ENCODE data around the gene LGALS8.
A peak's percentile ranks its signal among the peaks of the same experiment; 100 is the strongest.
"Not testable (repeated sequence)": the region's sequence is repeated elsewhere in the genome, so short reads cannot be mapped to it uniquely, and the experiment has no call there.

LGALS8 gene

DNA sequence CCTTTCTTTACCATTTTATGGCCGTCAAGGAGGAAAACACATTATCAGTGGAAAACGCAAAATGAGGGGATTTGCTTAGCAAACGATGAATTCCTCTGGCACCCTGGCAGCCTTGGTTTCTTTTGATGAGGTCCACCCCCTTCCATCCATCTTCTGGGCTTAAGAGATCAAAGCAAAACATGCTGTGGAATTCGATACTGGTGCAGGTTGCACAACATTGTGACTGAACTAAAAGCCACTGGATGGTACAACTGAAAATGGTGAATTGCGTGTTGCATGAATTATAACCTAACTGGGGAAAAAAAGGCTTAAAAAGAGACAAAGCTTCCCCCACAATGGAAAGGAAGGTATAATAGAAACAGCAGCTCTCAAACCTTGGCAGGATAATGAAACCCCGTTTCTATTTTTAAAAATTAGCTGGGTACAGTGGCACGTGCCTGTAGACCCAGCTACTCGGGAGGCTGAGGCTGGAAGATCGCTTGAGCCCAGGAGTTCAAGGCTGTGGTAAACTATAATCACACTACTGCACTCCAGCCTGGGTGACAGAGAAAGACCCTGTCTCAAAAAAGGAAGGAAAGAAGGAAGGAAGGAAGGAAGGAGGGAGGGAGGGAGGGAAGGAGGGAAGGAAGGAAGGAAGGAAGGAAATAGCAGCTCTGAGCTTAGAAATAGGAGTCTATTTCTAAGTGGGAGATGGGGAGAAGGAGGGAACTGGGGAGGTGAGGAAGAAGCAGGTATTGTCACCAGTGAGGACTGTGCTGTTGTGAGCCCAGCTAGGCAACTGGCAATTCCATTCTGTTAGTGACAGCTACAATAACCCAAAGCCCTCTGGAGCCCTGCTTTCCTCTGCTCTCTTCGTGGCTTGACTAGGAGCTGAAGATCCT lies 29.0 kb upstream of the LGALS8 start:
- H3K4me3 ChIP-seq (ENCODE audit: low read length): no peak overlapping the region
- H3K9me3 ChIP-seq (ENCODE audit: insufficient read depth, low read depth, low read length): no peaks in the 10 kb centered on the region
- H3K27ac ChIP-seq (ENCODE audit: low read length): no peak overlapping the region
- no peaks in the 10 kb centered on the region for H3K27me3 ChIP-seq (ENCODE audit: insufficient read depth, low read length)
- H3K36me3 ChIP-seq (ENCODE audit: insufficient read depth, low read depth, low read length): no peaks in the 10 kb centered on the region
- no peak overlapping the region for H3K9ac ChIP-seq (ENCODE audit: low read depth, low read length)
- peaks cover 5% of the 10 kb centered on the region; the same call in 1 of the 2 replicates for H3K4me1 ChIP-seq (ENCODE audit: insufficient read depth, low read length)

DNA sequence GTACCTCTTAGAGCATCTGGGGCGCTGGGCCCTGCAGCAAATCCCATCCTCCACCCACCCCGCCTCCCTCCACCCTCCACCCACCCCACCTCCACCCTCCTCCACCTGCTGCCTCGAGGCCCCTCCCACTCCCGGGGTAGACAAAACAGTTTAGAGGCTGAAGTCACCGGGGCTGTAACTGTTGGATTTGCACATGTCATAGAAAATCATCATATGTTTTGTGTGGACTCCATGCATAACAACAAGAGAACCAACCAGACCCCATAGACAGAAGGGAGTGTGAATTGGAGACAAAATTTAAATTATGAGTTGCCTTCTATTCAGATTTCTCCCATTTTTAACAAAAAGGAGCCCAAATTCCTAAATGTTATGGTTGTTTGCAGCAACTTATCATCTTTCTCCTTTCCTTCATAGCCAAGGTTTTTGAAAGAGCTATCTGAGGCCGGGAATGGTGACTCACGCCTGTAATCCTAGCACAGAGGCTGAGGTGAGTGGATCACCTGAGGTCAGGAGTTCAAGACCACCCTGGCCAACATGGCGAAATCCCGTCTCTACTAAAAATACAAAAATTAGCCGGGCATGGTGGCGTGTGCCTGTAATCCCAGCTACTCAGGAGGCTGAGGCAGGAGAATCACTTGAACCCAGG lies 28.2 kb upstream of the LGALS8 start:
- Histone ChIP-seq H3K27ac (ENCODE audit: low read length) (no peak overlapping the region), H3K4me3 (ENCODE audit: low read length) (no peak overlapping the region), H3K9me3 (ENCODE audit: insufficient read depth, low read depth, low read length) (no peaks in the 10 kb centered on the region), H3K36me3 (ENCODE audit: insufficient read depth, low read depth, low read length) (no peaks in the 10 kb centered on the region), H3K27me3 (ENCODE audit: insufficient read depth, low read length) (no peaks in the 10 kb centered on the region), H3K9ac (ENCODE audit: low read depth, low read length) (no peak overlapping the region), H3K4me1 (ENCODE audit: insufficient read depth, low read length) (peaks cover 5% of the 10 kb centered on the region; the same call in 1 of the 2 replicates)

DNA sequence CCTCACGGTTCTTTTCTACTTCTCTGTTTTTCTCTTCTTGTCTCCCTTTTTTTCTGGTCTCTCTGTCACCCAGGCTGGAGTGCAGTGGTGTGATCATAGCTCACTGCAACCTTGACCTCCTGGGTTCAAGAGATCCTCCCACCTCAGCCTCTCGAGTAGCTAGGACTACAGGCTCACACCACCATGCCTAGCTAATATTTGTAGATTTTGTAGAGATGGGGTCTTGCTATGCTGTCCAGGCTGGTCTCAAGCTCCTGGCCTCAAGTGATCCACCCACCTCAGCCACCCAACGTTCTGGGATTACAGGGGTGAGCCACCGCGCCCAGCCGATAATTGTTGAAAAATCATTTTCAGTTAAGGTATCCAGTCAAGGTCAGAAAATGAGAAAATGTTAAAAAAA lies 25.9 kb upstream of the LGALS8 start:
- Histone ChIP-seq H3K4me1 (ENCODE audit: insufficient read depth, low read length) (peaks cover 5% of the 10 kb centered on the region; the same call in 1 of the 2 replicates), H3K27me3 (ENCODE audit: insufficient read depth, low read length) (no peaks in the 10 kb centered on the region), H3K27ac (ENCODE audit: low read length) (no peak overlapping the region), H3K36me3 (ENCODE audit: insufficient read depth, low read depth, low read length) (no peaks in the 10 kb centered on the region), H3K9ac (ENCODE audit: low read depth, low read length) (no peak overlapping the region), H3K9me3 (ENCODE audit: insufficient read depth, low read depth, low read length) (no peaks in the 10 kb centered on the region), H3K4me3 (ENCODE audit: low read length) (no peak overlapping the region)

DNA sequence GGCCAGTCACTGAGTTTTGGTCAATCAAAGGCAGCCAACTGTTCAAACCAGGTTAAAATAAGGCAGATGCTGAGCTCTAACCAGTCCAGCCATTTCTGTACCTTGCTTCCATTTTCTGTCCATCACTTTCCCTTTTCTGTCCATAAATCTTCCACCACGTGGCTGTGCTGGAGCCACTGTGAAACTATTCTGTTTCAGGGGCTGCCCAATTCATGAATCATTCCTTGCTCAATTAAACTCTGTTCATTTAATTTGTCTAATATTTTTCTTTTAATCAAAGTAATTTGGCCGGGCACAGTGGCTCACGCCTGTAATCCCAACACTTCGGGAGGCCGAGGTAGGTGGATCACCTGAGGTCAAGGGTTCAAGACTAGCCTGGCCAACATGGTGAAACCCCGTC lies 22.7 kb upstream of the LGALS8 start:
- Histone ChIP-seq H3K4me1 (ENCODE audit: insufficient read depth, low read length) (peaks cover 3% of the 10 kb centered on the region; the same call in 1 of the 2 replicates), H3K36me3 (ENCODE audit: insufficient read depth, low read depth, low read length) (no peaks in the 10 kb centered on the region), H3K4me3 (ENCODE audit: low read length) (no peak overlapping the region), H3K9me3 (ENCODE audit: insufficient read depth, low read depth, low read length) (no peaks in the 10 kb centered on the region), H3K9ac (ENCODE audit: low read depth, low read length) (no peak overlapping the region), H3K27ac (ENCODE audit: low read length) (no peak overlapping the region), H3K27me3 (ENCODE audit: insufficient read depth, low read length) (no peaks in the 10 kb centered on the region)

DNA sequence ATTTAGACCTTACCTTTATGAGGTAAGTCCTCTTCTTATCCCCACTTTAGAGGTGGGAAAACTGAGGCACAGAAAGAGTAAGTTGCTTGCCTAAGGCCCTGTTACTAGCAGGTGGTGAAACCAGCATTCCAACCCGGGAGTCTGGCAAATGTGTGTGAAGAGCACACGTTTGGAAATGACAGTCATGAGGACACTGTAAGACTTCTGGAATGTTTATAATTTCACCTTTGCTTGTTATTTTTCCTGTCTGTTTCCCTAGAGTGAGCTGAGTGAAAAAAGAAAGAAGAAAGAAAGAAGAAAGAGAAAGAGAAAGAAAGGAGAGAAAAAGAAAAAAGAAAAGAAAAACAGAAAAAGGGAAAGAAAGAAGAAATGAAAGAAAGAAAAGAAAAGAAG lies 21.2 kb upstream of the LGALS8 start:
- Histone ChIP-seq H3K4me1 (ENCODE audit: insufficient read depth, low read length) (peaks cover 3% of the 10 kb centered on the region; the same call in 1 of the 2 replicates), H3K27me3 (ENCODE audit: insufficient read depth, low read length) (no peaks in the 10 kb centered on the region), H3K9me3 (ENCODE audit: insufficient read depth, low read depth, low read length) (no peaks in the 10 kb centered on the region), H3K27ac (ENCODE audit: low read length) (no peak overlapping the region), H3K9ac (ENCODE audit: low read depth, low read length) (no peak overlapping the region), H3K36me3 (ENCODE audit: insufficient read depth, low read depth, low read length) (no peaks in the 10 kb centered on the region), H3K4me3 (ENCODE audit: low read length) (peak overlapping the region; percentile 59; the same call in 1 of the 2 replicates)

DNA sequence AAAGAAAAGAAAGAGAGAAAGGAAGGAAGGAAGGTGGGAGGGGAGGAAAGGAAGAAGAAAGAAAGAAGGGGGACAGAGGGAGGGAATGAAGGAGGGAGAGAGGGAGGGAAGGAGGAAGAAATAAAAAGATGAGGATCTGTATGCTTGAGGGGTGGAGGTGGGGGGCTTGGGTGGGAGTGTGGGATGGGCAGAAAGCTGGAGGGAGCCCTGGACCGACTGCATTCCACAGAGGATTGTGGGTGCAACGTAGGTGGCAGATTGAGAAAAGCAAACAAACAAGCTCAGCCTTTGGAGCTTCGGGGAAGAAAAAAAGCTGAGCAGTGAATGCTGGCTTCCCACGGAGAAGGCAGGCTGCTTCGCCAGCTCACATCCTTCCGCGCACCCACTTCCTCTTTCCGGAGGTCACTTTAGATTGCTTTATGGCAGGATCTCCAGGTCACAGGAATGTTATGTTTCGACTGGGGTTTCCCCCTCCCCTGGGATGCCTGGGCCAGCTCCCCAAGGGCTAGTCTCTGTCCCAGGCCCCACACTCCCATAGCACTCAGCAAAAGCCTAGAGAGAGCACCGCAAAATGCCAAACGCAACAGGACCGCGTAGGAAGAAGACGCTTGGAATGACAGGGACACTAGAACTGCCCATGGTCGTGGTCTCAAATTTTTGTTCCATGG lies 20.7 kb upstream of the LGALS8 start:
- peak overlapping the region; percentile 59 for H3K4me3 ChIP-seq (ENCODE audit: low read length)
- H3K9ac ChIP-seq (ENCODE audit: low read depth, low read length): peak overlapping the region; percentile 62; the same call in 1 of the 2 replicates

DNA sequence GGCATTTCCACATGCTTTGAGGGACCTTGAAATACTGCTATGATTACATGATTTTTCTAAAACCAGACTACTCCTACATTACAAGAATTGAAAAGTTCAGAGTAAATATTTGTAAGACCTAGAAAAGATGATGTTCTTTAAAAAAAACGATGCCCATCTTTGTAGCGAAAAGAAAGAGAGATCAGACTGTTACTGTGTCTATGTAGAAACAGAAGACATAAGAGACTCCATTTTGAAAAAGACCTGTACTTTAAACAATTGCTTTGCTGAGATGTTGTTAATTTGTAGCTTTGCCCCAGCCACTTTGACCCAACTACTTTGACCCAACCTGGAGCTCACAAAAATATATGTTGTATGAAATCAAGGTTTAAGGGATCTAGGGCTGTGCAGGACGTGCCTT lies 19.4 kb upstream of the LGALS8 start:
- H3K27ac ChIP-seq (ENCODE audit: low read length); H3K9ac ChIP-seq (ENCODE audit: low read depth, low read length); H3K4me1 ChIP-seq (ENCODE audit: insufficient read depth, low read length); H3K36me3 ChIP-seq (ENCODE audit: insufficient read depth, low read depth, low read length); H3K4me3 ChIP-seq (ENCODE audit: low read length); H3K27me3 ChIP-seq (ENCODE audit: insufficient read depth, low read length); H3K9me3 ChIP-seq (ENCODE audit: insufficient read depth, low read depth, low read length): not testable (repeated sequence)

More for the DNA sequence above, 20.7 kb upstream of the LGALS8 start:
- Histone ChIP-seq H3K27me3 (ENCODE audit: insufficient read depth, low read length) (no peaks in the 10 kb centered on the region), H3K9me3 (ENCODE audit: insufficient read depth, low read depth, low read length) (no peaks in the 10 kb centered on the region), H3K4me1 (ENCODE audit: insufficient read depth, low read length) (peaks cover 3% of the 10 kb centered on the region; the same call in 1 of the 2 replicates), H3K27ac (ENCODE audit: low read length) (peak overlapping the region; percentile 8), H3K36me3 (ENCODE audit: insufficient read depth, low read depth, low read length) (no peaks in the 10 kb centered on the region)

DNA sequence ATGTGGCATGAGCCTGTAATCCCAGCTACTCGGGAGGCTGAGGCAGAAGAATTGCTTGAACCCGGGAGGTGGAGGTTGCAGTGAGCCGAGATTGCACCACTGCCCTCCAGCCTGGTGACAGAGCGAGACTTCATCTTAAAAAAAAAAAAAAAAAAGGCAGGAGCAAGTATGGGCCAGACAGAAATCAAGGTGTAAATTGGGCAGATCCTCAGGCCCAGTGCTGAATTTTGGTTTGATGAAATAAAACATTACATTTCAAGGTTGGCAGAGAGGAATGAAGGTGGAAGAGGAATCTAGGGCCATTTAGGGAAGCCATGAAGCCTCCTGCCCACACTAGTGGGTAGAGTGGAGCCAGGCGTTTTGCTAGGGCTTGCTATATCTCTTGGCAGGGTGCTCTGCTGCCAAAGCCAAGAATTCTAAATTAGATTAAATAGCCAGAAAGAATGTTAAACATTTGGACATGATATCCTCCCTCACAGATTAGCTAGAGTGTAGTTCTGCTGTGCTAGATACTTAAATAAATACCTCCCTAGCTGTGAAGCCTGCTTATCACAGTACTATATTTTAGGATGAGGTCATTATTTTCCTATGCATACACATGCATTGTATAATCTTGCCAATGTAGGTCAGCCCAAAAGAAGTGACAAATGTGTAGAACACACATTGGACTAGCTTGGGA lies 16.6 kb upstream of the LGALS8 start:
- H3K9ac ChIP-seq (ENCODE audit: low read depth, low read length): no peak overlapping the region
- H3K9me3 ChIP-seq (ENCODE audit: insufficient read depth, low read depth, low read length): no peaks in the 10 kb centered on the region
- H3K27me3 ChIP-seq (ENCODE audit: insufficient read depth, low read length): no peaks in the 10 kb centered on the region
- H3K36me3 ChIP-seq (ENCODE audit: insufficient read depth, low read depth, low read length): no peaks in the 10 kb centered on the region
- H3K4me1 ChIP-seq (ENCODE audit: insufficient read depth, low read length): peaks cover 3% of the 10 kb centered on the region; the same call in 1 of the 2 replicates
- H3K4me3 ChIP-seq (ENCODE audit: low read length): no peak overlapping the region
- no peak overlapping the region for H3K27ac ChIP-seq (ENCODE audit: low read length)

DNA sequence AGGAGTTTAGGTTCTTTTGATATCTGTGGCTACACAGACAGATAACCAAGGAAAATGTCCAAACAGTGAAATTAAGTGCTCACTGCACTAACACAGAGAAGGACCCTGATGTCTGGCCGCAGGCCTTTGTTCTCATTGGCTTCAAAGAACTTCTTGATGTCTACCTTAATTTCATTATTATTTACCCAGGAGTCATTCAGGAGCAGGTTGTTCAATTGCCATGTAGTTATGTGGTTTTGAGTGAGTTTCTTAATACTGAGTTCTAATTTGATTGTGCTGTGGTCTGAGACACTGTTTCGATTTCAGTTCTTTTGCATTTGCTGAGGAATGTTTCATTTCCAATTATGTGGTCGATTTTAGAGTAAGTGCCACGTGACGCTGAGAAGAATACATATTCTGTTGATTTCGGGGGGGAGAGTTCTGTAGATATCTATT lies 15.2 kb upstream of the LGALS8 start:
- H3K9me3 ChIP-seq (ENCODE audit: insufficient read depth, low read depth, low read length): no peaks in the 10 kb centered on the region
- H3K27me3 ChIP-seq (ENCODE audit: insufficient read depth, low read length): no peaks in the 10 kb centered on the region
- no peaks in the 10 kb centered on the region for H3K4me1 ChIP-seq (ENCODE audit: insufficient read depth, low read length)
- no peak overlapping the region for H3K4me3 ChIP-seq (ENCODE audit: low read length)
- no peaks in the 10 kb centered on the region for H3K36me3 ChIP-seq (ENCODE audit: insufficient read depth, low read depth, low read length)
- no peak overlapping the region for H3K27ac ChIP-seq (ENCODE audit: low read length)
- no peak overlapping the region for H3K9ac ChIP-seq (ENCODE audit: low read depth, low read length)

DNA sequence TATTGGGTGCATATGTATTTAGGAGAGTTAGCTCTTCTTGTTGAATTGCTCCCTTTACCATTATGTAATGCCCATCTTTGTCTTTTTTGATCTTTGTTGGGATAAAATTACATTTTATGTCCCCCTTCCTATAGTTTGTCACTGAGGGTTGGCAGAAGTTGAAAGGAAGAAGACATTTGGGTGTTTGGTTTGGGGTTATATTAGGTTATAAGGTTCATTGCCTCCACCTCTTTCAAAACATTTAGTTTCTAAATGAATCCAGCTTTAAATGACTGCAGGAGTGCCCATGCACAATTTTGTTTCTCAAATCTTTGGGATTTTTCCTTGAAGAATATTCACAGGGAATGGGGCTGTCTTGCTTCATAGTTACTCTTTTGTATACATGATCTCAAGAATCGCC lies 14.6 kb upstream of the LGALS8 start:
- no peaks in the 10 kb centered on the region for H3K27me3 ChIP-seq (ENCODE audit: insufficient read depth, low read length)

DNA sequence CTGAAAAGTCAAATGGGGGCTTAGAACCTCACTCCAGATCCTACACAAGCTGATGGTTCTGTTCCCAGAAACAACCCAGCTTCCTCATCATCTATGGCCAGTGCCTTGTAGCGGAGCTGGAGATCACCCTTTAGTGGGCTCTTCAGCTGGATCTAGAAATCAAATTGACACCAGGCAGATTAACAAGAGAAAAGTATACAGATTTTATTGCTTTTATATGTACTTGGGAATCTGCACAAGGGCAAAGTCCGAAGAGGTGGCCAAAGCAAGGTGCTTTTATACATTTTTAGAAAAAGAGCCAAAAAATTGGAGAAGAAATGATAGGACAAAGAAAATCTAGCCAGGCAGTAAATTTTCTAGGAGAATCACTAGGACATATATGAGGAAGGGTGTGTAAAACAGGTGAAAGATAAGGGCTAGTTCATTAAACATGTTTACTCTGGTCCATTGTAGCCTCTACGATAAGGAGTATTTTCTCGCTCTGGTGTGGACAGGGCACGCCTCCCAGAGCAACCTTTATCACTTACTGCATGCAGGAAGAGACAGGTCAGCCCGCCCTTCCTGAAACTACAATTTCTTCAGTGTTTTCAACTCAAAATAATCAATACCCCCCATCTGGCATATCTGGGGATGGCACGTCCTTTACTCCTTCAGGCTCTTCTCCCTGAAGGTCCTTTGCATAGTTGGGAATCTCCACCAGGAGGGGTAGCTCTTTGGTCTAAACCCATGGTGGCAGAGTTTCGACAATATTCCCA lies 14.0 kb upstream of the LGALS8 start:
- H3K27ac ChIP-seq (ENCODE audit: low read length): no peak overlapping the region
- no peaks in the 10 kb centered on the region for H3K36me3 ChIP-seq (ENCODE audit: insufficient read depth, low read depth, low read length)
- H3K9me3 ChIP-seq (ENCODE audit: insufficient read depth, low read depth, low read length): no peaks in the 10 kb centered on the region
- no peak overlapping the region for H3K4me3 ChIP-seq (ENCODE audit: low read length)
- H3K9ac ChIP-seq (ENCODE audit: low read depth, low read length): no peak overlapping the region
- H3K27me3 ChIP-seq (ENCODE audit: insufficient read depth, low read length): no peaks in the 10 kb centered on the region
- H3K4me1 ChIP-seq (ENCODE audit: insufficient read depth, low read length): no peaks in the 10 kb centered on the region

More for the DNA sequence above, 14.6 kb upstream of the LGALS8 start:
- Histone ChIP-seq H3K4me3 (ENCODE audit: low read length) (no peak overlapping the region), H3K9ac (ENCODE audit: low read depth, low read length) (no peak overlapping the region), H3K4me1 (ENCODE audit: insufficient read depth, low read length) (no peaks in the 10 kb centered on the region), H3K27ac (ENCODE audit: low read length) (no peak overlapping the region), H3K36me3 (ENCODE audit: insufficient read depth, low read depth, low read length) (no peaks in the 10 kb centered on the region), H3K9me3 (ENCODE audit: insufficient read depth, low read depth, low read length) (no peaks in the 10 kb centered on the region)

Data from iPS-20b (cell line).